ENCODE results near the gene NIPAL1.

The NIPAL1 gene

GRCh38 chr4:48027653-48028052, 11.1 kb downstream of the NIPAL1 start:
- no peak for DNase-seq (ENCODE audit: low read depth)

GRCh38 chr4:48028696-48029095, 12.1 kb downstream of the NIPAL1 start:
- DNase-seq (ENCODE audit: low read depth): no peak

GRCh38 chr4:48030470-48030869, 13.9 kb downstream of the NIPAL1 start:
- DNase-seq (ENCODE audit: low read depth): no peak

- DNase-seq (ENCODE audit: low read depth): no peak
Measured at GRCh38 chr4:48031802-48032525, 15.4 kb downstream of the NIPAL1 start.

GRCh38 chr4:48032721-48033120, 16.1 kb downstream of the NIPAL1 start:
- DNase-seq (ENCODE audit: low read depth): no peak

GRCh38 chr4:48033412-48033811, 16.8 kb downstream of the NIPAL1 start:
- no peak for DNase-seq (ENCODE audit: low read depth)

GRCh38 chr4:48033825-48034413, 17.3 kb downstream of the NIPAL1 start:
- no peak for DNase-seq (ENCODE audit: low read depth)

GRCh38 chr4:48035952-48036351, 19.4 kb downstream of the NIPAL1 start:
- no peak for DNase-seq (ENCODE audit: low read depth)

- DNase-seq (ENCODE audit: low read depth): no peak
Measured at GRCh38 chr4:48037117-48037462, 20.5 kb downstream of the NIPAL1 start.

GRCh38 chr4:48038666-48039065, 22.1 kb downstream of the NIPAL1 start:
- no peak for DNase-seq (ENCODE audit: low read depth)

GRCh38 chr4:48039561-48039960, 23.0 kb downstream of the NIPAL1 start:
- DNase-seq (ENCODE audit: low read depth): no peak

- DNase-seq (ENCODE audit: low read depth): no peak
Measured at GRCh38 chr4:48041535-48042137, 25.1 kb downstream of the NIPAL1 start.

GRCh38 chr4:48042979-48043461, 26.4 kb downstream of the NIPAL1 start:
- no peak for DNase-seq (ENCODE audit: low read depth)

GRCh38 chr4:48043504-48043903, 26.9 kb downstream of the NIPAL1 start:
- no peak for DNase-seq (ENCODE audit: low read depth)

- DNase-seq (ENCODE audit: low read depth): no peak
Measured at GRCh38 chr4:48044298-48044697, 27.7 kb downstream of the NIPAL1 start.

GRCh38 chr4:48046059-48046458, 29.5 kb downstream of the NIPAL1 start:
- DNase-seq (ENCODE audit: low read depth): no peak

GRCh38 chr4:48047421-48047844, 30.9 kb downstream of the NIPAL1 start:
- DNase-seq (ENCODE audit: low read depth): no peak

GRCh38 chr4:48047896-48048295, 31.3 kb downstream of the NIPAL1 start:
- DNase-seq (ENCODE audit: low read depth): no peak

- no peak for DNase-seq (ENCODE audit: low read depth)
Measured at GRCh38 chr4:48049483-48049882, 32.9 kb downstream of the NIPAL1 start.

GRCh38 chr4:48051078-48051477, 34.5 kb downstream of the NIPAL1 start:
- no peak for DNase-seq (ENCODE audit: low read depth)

- DNase-seq (ENCODE audit: low read depth): no peak
Measured at GRCh38 chr4:48058617-48059530, 42.3 kb downstream of the NIPAL1 start.

GRCh38 chr4:48064349-48064748, 47.8 kb downstream of the NIPAL1 start:
- no peak for DNase-seq (ENCODE audit: low read depth)

All from GM04503 (cell line).